LNCaP clone FGC (cell line): ENCODE results near the gene ATP8A1.

ENCODE experiments used
- DNase-seq: peaks from one replicate; pipeline ENCODE4 v3.0.0-alpha.2; 2011; ENCODE audit warnings: low read depth
- H3K4me3 ChIP-seq: 2 replicates; pipeline ENCODE4 v1.5.1; 2011; ENCODE audit warnings: mild to moderate bottlenecking, low read depth, low read length, control low read depth
- CTCF ChIP-seq: IDR thresholded peaks from 2 replicates; pipeline ENCODE4 v1.5.1; 2012; ENCODE audit warnings: mild to moderate bottlenecking; ENCODE audit not compliant: control insufficient read depth, insufficient read depth; ENCODE audit errors: extremely low read depth

ATP8A1 gene

GRCh38 chr4:42641656-42642055 is 15.2 kb downstream of the ATP8A1 start:
- no peak for TF ChIP-seq CTCF
- DNase-seq, result no peak
- H3K4me3 ChIP-seq, result no peak overlapping the region

- no peak overlapping the region for H3K4me3 ChIP-seq
- no peak for TF ChIP-seq CTCF
- DNase-seq, result no peak
Observed at GRCh38 chr4:42641161-42641560, 15.7 kb downstream of the ATP8A1 start.

- TF ChIP-seq CTCF, result no peak
- DNase-seq, result no peak
- no peak overlapping the region for H3K4me3 ChIP-seq
Observed at GRCh38 chr4:42640613-42641012, 16.3 kb downstream of the ATP8A1 start.

GRCh38 chr4:42638993-42639392 is 17.9 kb downstream of the ATP8A1 start:
- H3K4me3 ChIP-seq, result no peak overlapping the region

GRCh38 chr4:42638321-42638720 is 18.6 kb downstream of the ATP8A1 start:
- no peak for TF ChIP-seq CTCF
- peak; percentile 19 for DNase-seq
- no peak overlapping the region for H3K4me3 ChIP-seq

More at GRCh38 chr4:42638993-42639392, 17.9 kb downstream of the ATP8A1 start:
- DNase-seq, result no peak
- no peak for TF ChIP-seq CTCF

- no peak overlapping the region for H3K4me3 ChIP-seq
- TF ChIP-seq CTCF, result no peak
- DNase-seq, result no peak
Observed at GRCh38 chr4:42637867-42638266, 19.0 kb downstream of the ATP8A1 start.

GRCh38 chr4:42637104-42637503 is 19.8 kb downstream of the ATP8A1 start:
- TF ChIP-seq CTCF, result no peak
- DNase-seq, result no peak
- no peak overlapping the region for H3K4me3 ChIP-seq
